ELF-1 (cell line): Measurements from ENCODE around the gene DNAAF3.
"Not testable (repeated sequence)": the region's sequence is repeated elsewhere in the genome, so short reads cannot be mapped to it uniquely, and the experiment has no call there.

Source experiments
- DNase-seq: peaks from one replicate; pipeline ENCODE4 v3.0.0-alpha.2; 2016; ENCODE audit warnings: low read depth, low spot score

The DNAAF3 gene

DNA sequence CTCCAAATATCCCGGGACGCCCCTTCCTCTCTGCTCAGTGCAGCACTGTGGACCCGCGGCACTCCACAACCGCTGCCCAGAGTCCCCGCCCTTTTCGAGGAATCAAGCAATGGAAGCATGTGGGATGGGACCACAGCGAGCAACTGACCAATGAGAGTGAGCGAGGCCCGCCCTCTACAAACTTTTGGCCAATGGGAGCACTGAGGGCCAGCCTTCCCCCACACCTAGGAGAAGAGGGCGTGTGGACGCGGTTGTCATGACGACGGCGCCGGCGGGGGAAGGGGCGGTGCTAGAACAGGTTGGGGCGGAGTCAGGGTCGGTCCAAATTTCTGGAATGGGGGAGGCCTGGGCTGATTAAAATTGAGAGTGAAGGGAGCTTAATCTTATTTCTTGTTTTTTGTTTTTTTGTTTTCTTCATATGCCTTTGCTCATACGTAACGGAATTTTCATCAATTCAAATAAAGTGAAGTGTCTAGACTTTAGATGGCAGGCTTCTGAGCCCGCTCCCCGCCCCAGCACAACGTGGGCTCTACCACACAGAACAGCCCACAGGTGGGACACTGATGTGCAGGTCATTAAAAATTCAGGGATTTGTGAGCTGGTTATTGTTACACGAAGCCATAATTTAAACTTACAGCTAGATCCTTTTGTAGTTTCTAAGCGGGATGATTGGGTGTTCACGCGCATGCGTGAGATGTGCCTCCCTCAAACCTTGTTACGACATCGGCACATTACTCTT is at the start of gene DNAAF3:
Gene DNAAF3 (minus strand): TSS at position 84 of the 739 bp plus-strand sequence. CDS start 200 bp downstream, outside the sequence.
- peak; percentile 99 for DNase-seq

DNA sequence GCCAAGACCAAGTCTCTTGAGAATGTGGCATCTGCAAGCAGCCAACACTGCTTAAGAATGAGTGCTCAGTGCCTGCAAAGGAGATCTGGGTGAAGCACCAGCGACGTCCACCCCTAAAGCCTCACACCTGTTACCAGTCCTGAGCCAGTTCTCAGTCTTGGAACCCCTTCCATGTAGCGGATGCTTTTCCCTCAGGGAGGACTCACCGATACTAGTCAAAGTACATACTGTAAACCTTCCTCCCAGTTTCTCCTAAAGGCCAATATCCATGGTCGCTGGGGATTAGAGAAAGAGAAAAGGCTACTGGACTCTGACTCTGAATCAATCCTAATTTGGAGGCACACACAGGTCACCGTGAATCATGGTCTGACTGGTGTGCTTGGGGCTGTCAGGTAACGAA is 47.1 kb upstream of the DNAAF3 start:
- DNase-seq = no peak

DNA sequence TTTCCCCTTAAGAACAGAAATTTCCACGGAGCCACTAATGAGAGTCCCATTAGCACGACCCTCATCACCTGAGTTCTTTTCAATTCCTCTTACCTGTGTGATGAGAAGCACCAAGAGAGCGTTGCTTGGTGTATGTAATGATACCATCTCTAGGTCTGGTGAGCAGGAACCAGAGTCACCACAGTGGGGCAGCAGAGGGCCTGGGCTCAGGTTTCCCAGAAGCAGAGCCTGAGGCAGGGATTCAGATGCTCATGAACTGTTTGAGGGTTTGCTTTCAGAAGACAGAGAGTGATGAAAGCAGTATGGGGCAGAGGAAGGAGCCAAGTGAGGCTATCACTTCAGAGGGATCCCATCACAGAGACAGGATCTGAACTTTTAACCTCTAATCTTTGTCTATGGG is 46.0 kb upstream of the DNAAF3 start:
- no peak for DNase-seq

DNA sequence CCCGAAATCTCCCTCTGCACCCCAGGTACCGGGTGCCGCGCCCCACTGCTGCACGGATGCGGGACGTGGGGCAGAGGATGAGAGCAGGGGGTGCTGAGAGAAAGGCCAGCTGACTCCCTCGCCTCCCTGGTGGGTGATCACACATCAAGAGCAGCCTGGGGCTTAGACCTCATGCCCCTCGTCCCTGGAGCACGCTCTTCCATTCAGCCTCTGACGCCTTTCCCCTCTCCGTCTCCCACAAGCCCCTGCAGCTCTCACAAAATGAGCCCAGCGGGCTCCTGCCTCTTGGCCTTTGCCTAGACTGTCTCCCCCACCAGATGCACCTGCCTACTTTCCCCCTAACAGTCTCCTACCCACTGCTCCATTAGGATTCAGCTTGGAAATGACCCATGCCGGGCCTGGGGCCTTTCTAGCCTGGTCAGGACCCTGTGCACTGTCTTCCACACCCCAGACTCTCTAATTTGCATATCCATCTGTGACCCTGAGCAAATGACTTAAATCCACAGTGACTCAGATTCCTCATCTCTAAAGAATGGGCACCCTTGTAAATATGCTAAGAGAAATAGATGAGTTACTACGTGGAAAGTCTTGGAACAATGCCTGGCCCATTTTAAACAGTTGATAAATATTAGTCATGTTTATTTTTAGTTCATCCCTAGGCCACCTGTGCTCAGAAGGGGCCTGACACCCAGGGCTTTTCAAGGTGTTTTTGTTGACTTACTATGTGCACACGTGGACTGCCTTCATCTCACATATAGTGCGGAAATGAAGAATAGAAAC is 43.5 kb upstream of the DNAAF3 start:
- no peak for DNase-seq

DNA sequence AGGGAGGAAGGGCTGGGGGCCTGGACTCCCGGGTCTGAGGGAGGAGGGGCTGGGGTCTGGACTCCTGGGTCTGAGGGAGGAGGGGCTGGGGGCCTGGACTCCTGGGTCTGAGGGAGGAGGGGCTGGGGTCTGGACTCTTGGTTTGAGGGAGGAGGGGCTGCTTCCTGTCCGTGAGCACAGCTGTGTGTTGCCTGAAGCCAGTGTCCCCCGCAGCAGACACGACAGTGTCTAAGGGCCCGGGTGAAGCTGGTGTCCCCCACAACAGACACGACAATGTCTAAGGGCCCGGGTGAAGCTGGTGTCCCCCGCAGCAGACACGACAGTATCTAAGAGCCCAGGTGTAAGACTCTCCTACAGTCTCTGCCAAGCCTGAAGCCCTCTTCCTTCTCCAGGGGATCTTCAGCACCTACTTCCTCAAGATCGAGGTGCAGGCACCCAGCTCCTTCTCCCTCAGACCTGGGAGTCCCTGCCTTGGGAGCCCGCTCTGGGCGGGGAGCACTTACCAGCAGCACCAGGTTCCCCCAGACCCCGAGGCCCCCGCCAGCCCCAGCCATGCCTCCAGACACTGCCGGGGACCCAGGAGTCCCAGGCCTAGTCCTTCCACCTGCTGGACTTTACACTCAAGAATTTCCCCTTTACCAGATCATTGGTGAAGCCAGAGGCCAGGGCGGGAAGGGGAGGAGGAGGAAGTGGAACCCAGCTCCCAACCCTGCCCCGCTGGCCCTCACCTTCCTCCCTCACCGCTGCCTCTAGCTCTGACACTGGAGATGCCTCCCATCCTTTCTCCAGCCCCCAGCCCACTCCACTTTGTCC is 42.7 kb upstream of the DNAAF3 start, which contains the start of gene PTPRH:
Gene PTPRH (minus strand): TSS at position 622 of the 813 bp plus-strand sequence. CDS start 68 bp downstream, at position 554.
- no peak for DNase-seq

DNA sequence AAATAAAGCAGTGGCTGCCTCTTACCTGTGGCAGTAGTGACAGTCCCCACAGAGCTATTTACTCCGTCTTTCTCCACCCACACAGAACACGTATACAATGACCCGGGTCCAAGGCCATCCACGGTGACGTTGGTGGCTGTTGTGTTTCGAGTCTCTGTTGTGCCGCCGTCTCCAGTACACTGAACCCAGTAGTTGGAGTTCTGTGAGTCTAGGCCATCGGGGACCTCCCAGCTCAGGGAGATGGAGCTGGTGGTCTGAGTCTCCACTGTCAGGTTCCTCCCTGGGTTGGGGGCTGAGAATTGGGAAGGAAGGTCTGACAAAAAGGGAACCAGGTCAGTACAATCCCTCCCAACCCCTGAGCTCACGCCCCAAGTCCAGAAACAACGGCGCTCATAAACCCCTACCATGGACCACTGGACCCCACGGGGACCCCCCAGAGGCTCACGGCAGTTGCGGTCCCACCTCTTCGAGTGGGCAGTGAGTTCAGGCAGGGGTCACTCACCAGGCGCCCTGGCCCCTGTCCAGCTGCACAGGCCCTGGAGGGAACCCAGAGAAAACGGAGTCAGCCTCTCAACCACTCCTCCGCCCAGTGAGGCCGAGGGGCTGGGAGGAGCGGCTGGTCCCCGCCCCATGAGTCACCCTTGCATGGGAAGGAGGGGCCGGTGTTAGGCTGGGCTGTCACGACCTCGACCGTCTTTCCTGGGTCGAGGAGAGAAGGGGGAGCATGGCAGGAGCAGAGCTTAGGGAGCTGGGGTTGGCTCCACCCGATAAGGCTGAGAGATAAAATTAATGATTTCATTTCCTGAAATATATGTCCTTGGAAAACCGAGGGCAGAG is 40.5 kb upstream of the DNAAF3 start:
- DNase-seq = peak; percentile 85

DNA sequence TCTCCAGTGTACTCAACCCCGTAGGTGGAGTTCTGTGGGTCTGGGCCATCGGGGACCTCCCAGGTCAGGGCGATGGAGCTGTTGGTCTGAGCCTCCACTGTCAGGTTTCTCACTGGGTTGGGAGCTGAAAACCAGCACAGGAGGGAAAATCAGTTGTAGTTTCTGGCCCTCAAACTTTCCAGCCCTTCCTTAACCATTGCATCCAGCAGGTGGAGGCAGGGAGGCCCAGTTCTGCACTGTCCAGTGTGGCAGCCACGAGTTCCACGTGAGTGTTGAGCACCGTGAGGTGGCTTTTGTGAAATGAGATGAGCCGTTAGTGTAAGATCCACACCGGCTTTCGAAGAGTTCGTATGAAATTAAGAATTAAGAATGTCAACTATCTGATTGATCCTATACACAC is 35.8 kb upstream of the DNAAF3 start:
- not testable (repeated sequence) for DNase-seq

DNA sequence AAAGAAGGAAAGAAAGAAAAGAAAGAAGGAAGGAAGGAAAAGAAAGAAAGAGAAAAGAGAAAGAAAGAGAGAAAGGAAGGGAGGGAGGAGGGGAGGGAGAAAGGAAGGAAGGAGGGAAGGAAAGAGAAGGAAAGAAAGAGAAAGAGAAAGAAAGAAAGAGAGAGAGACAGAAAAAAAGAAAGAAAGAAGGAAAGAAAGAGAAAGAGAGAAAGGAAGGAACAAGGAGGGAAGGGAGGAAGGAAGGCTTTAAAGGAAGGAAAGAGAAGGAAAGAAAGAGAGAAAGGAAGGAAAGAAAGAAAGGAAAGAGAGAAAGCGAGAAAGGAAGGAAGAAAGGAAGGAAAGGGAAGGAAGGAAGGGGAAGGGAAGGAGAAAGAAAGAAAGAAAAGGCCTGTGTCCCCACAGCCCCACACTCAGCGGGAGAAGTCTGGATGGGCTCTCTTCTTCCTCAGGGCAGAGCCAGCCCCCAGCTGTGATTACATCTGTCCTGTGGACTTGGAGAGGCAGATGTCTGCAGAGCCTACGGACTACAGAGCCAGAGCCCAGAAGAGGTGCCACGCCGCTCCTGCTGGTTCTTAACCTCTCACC is 33.3 kb upstream of the DNAAF3 start:
- no peak for DNase-seq

DNA sequence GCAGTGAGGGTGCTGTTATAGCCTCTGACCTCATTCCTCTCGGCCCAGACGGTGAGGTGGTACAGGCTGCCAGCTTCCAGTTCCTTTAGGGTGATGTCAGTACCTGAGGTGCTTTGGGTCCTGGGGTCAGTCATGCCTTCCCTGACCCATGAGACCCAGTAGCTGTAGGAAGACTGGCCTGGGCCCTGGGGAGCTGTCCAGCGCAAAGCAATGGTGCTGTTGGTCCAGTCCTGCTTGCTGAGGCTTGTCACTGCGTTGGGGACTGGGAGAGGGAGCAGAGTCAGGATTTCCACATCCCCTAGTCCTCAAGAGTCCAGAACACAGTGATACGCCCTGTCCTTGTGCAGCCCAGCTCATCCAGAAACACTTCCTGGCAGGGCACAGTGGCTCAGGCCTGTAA is 32.2 kb upstream of the DNAAF3 start:
- no peak for DNase-seq

DNA sequence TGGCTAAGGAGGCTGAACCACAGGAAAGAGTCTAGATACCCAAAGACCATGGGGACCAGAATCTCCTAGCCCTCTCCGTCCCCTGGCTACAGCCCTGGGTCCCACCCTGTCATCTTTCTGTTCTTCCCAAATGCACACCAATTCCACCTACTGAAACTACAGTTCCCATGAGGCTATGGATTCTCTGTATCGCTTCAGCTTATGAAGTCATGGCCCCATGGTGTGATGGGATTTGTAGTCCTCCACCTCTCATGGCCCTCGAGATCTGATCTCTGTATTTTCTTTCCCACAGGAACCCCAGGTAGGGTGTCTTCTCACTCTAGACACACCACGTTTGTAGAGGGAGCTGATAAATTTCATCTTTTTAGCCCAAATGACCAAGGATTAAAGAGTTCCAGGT is 31.1 kb upstream of the DNAAF3 start:
- DNase-seq = no peak

DNA sequence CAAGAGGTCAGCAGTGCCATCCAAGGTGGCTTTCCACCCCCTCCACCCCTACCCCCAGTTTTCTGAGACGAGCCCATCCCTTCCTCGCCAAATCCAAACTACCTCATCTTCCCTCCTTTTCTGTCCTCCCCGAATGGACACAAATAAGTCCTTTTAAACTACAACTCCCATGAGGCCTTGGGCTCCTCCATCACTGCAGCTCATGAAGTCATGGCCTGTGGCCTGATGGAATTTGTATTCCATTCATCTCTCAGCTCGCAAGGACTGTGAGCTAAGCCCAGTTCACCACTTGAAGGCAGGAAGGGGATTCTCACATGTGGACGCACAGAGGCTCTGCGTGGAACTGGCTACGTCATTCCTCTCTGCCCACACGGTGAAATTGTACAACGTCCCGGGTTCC is 30.4 kb upstream of the DNAAF3 start:
- no peak for DNase-seq

DNA sequence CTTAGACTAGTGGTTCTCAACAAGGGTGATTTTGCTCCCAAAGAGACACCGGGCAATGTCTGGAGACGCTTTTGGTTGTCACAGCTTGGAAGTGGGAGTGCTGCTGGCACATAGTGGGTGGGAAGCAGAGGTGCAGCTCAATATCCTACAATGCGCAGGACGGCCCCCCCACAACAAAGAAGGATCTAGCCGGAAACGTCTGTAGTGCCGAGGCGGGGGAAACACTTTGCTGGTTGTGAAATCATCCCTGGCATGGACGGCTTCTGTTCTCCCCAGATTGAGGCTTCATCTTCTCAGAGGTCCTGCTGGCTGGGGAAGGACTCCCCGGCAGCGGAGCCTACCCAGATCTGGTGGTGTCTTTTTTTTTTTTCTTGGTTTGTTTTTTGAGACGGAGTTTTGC is 27.1 kb upstream of the DNAAF3 start:
- no peak for DNase-seq

DNA sequence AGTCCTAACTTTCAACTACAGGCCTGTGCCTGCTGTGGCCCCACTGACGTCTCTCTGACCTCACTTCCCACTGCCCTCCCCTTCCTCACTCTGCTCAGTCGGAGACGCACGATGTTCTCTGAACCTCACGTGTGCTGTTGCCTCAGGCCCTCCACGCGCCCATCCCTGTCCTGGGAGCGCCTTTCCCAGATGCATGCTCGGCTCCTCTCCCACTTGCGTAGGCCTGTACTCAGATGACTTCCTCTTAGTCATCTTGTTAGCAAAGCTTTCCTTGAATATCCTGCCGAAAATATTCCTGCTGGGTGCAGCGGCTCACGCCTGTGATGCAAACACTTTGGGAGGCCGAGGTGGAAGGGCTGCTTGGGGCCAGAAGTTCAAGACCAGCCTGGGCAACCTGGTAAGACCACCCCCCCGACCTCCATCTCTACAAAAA is 23.0 kb upstream of the DNAAF3 start:
- peak; percentile 45 for DNase-seq

DNA sequence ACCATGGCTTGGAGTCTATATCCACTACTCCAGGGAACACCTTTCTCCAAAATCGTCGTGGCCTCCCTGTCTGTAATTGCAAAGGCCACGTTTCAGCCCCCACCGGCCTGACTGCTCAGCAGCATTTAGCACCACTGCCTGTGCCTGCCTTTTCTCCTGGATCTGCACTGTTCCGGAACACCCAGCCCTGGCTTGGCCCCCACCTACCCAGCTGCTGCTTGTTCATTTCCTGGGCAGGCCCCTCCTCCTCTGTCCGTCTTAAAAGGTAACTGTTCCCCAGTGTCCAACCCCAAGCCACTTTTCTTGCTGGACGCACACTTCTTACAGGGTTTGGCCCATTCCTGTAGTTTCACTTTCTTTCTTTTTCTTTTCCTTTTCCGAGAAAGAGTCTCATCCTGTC is 22.2 kb upstream of the DNAAF3 start:
- DNase-seq = no peak

DNA sequence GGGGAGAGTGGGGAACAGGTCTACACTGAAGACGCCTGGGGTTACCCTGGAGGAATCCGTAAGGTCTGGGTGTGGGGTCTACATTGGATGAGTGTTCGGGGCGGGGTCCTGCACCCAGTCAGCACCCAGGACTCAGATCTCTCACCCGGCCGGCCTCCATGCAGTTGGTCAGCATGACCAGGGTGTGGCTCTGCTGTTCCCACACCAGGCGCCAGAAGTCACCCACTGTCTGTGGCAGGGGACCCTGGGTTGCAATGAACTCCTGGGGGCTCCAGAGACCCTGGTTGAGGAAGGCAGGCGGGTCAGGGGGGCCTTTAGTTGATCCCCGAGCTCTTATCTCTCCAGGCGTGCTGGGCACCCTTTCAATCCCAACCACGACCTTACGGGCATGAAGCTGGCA is 19.7 kb upstream of the DNAAF3 start:
- no peak for DNase-seq

DNA sequence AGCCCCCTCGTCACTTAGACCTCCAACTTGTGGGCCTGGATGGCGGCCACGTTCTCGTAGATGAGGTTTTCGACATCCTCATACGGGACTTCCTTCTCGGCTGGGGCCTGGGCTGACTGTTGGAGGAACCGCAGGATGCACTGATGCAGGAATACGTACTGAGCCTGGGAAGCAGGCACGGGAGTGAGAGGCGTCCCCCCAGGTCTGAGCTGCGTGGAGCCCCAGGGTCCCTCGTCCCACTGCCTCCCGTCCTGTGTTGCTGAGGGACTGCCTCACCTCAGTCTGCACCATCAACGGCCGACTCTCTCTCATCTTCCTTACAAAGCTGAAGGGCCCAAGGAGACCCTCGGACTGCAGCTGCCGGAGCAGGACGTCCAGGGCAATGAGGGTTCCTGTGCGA is 15.3 kb upstream of the DNAAF3 start:
- no peak for DNase-seq

DNA sequence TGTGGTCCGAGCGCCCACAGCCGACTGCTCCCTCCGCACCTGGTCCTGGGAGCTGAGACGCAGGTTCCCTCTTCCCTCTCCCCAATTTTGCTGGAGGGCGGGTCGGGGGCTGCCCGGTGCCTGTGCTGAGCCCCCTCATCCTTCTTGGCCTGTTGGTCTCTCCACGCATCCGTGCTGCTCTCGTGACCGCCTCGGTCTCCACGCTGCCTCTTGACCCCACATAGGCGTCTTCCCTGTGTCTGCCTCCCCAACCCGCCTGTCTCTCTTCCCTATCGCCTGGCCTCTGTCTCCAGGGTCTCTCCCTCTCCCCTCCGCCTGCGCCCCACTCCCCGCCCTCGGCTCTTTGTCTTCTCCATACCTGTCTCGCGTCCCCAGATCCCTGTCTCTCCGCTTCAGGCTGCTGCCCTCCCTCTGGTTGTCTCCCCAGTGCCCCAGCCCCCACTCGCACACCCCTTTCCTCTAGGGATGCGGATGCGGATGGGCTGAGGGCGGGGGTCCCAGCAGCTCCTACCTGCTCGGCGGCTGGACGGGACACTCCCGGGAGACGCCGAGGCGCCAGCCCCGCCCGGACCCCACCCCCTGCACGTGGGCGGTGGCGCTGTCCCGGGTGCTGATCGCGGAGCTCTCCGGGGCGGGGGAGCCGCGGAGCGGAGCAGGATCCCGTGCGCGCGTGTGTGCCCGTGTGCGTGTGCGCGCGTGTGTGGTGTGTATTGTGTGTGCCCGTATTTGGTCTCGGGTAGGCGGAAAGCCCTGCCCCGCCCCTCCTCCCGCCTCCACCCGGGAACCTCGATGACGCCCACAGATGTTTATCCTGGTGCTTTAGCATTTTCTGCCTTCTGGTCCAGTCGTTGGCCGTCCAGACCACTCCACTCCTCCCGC is 13.4 kb upstream of the DNAAF3 start, which contains the start of gene SYT5:
Gene SYT5 (minus strand): TSS at position 684 of the 879 bp plus-strand sequence. CDS start 1,248 bp downstream, outside the sequence.
- peak; percentile 44 for DNase-seq

DNA sequence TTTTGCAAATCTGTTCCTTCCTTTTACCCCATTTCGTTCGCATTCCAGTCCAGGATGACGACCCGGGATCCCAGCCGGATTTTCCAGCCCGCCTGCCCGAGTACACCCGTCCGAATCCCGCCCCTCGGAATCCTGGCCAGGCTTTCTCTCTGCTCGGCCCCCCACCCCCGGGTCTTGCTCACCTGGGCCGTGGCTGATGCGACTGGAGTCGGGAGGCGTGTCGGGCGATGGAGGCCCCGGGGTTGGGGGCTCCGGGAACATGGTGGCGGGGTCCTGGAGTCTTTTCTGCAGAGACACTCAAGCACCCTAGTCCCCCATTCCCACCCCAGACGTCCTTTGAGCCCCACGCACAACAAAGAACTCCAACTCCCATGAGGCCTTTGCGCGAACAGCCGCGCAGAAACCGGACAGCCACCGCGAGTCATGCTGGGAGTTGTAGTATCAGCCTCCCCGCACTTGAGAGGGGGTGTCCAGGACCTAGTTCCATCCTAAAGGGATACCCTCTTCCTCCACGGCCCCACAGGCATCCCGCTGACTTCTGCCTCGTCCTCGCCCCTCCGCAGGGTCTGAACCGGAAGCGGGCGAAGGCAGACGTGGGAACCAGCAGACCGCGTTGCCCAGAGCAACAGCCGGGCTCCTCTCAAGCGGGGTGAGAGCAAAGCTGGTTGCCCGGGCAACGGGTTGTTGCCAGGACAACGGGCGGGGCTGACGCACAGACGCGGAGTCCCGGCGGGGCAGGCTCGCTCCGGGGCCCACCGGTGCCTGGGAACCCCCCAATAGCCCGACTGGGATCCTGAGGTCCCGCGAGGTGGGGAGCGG is 12.6 kb upstream of the DNAAF3 start:
- DNase-seq = peak; percentile 89

DNA sequence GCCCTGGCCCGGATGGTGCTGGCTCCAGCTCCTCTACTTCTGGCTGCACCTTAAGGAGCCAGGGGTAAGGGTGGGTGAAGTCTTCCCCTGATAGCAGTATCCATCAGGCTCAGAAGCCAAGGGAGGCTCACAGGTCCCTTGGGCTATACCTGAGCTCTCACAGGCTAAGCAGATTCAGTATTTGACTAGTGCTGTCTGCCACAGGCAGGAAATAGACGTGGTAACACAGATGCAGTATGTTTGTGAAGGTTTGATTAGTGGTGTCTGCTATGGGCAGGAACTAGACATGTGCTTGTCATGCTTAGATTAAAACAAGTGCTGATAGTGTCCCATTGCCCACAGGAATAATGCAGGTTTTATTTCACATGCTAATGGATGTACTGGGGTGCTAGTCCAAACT is 9.7 kb upstream of the DNAAF3 start:
- DNase-seq = no peak
